HEK293 (cell line): ENCODE measurements around the gene VEGFC.

Source experiments
- CTCF ChIP-seq: fragments of 450-650 bp; formaldehyde crosslinking; IDR thresholded peaks from 2 replicates; pipeline ENCODE4 v1.5.1; 2016; ENCODE audit warnings: missing biosample characterization, missing genetic modification characterization
- MYNN ChIP-seq: fragments of 450-650 bp; formaldehyde crosslinking; IDR thresholded peaks from 2 replicates; pipeline ENCODE4 v1.5.1; 2016; ENCODE audit warnings: missing biosample characterization, missing genetic modification characterization, borderline replicate concordance
- PBX3 ChIP-seq: sonication (generic); formaldehyde crosslinking; IDR thresholded peaks from 2 replicates; pipeline ENCODE4 v1.8.1; 2022; ENCODE audit warnings: mild to moderate bottlenecking, moderate library complexity, missing genetic modification reagents
- REST ChIP-seq: fragments of 450-650 bp; formaldehyde crosslinking; IDR thresholded peaks from 2 replicates; pipeline ENCODE4 v1.5.1; 2016; ENCODE audit warnings: missing biosample characterization, missing genetic modification characterization
- SCRT2 ChIP-seq: fragments of 450-650 bp; formaldehyde crosslinking; IDR thresholded peaks from 2 replicates; pipeline ENCODE4 v1.5.1; 2016; ENCODE audit warnings: missing biosample characterization, missing genetic modification characterization
- TSHZ1 ChIP-seq: fragments of 450-650 bp; formaldehyde crosslinking; IDR thresholded peaks from 2 replicates; pipeline ENCODE4 v1.5.1; 2016; ENCODE audit warnings: missing biosample characterization, missing genetic modification characterization, borderline replicate concordance
- ZBTB21 ChIP-seq: fragments of 450-650 bp; formaldehyde crosslinking; IDR thresholded peaks from 2 replicates; pipeline ENCODE4 v1.5.1; 2017; ENCODE audit warnings: missing biosample characterization, missing genetic modification characterization
- ZNF248 ChIP-seq: fragments of 450-650 bp; formaldehyde crosslinking; IDR thresholded peaks from 2 replicates; pipeline ENCODE4 v1.5.1; 2017; ENCODE audit warnings: missing biosample characterization, missing genetic modification characterization
- ZNF335 ChIP-seq: fragments of 450-650 bp; formaldehyde crosslinking; conservative IDR thresholded peaks from 2 replicates; pipeline ENCODE4 v1.5.1; 2016; ENCODE audit warnings: missing biosample characterization, missing genetic modification characterization
- ZNF623 ChIP-seq: fragments of 450-650 bp; formaldehyde crosslinking; IDR thresholded peaks from 2 replicates; pipeline ENCODE4 v1.5.1; 2016; ENCODE audit warnings: missing biosample characterization, missing genetic modification characterization
- ZNF792 ChIP-seq: fragments of 450-650 bp; formaldehyde crosslinking; IDR thresholded peaks from 2 replicates; pipeline ENCODE4 v1.5.1; 2016; ENCODE audit warnings: missing biosample characterization, missing genetic modification characterization
- ZNF830 ChIP-seq: fragments of 450-650 bp; IDR thresholded peaks from 2 replicates; pipeline ENCODE4 v1.5.0; 2018; ENCODE audit warnings: missing biosample characterization, missing genetic modification characterization, low read depth, mild to moderate bottlenecking, moderate library complexity
- TF ChIP-seq, protein P1 (sequence below): IDR thresholded peaks from 2 replicates; pipeline ENCODE4 v1.6.1; 2011; ENCODE audit warnings: mild to moderate bottlenecking, low read depth, low read length, borderline replicate concordance

GRCh38 chr4:176834531-176834930 is 41.8 kb upstream of the VEGFC start:
- no peak for TF ChIP-seq SCRT2 (tag by site-specific recombination)
- no peak for TF ChIP-seq CTCF
- TF ChIP-seq TSHZ1 (tag by site-specific recombination), result no peak
- no peak for TF ChIP-seq ZBTB21
- TF ChIP-seq REST (tag by site-specific recombination), result no peak
- TF ChIP-seq ZNF792, result no peak
- no peak for TF ChIP-seq ZNF335 (tag by site-specific recombination)
- no peak for TF ChIP-seq ZNF248
- no peak for TF ChIP-seq ZNF830 (tag by site-specific recombination)
- TF ChIP-seq, protein P1, sequence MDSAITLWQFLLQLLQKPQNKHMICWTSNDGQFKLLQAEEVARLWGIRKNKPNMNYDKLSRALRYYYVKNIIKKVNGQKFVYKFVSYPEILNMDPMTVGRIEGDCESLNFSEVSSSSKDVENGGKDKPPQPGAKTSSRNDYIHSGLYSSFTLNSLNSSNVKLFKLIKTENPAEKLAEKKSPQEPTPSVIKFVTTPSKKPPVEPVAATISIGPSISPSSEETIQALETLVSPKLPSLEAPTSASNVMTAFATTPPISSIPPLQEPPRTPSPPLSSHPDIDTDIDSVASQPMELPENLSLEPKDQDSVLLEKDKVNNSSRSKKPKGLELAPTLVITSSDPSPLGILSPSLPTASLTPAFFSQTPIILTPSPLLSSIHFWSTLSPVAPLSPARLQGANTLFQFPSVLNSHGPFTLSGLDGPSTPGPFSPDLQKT, result no peak
- no peak for TF ChIP-seq MYNN (tag by site-specific recombination)
- TF ChIP-seq PBX3, result no peak
- TF ChIP-seq ZNF623 (tag by site-specific recombination), result no peak
